RWPE2 (cell line): ENCODE measurements around the gene LDLRAD3.

Experiments
- ATAC-seq: fragments of 200-7000 bp; cut with Tn5 transposase; 3 replicates; pipeline ENCODE4 v1.9.1; 2021; ENCODE audit warnings: low read depth
- DNase-seq: peaks from one replicate; pipeline ENCODE4 v3.0.0-alpha.2; 2020; ENCODE audit warnings: low spot score
- H3K27ac ChIP-seq: fragments of 450-650 bp; 2 replicates; pipeline ENCODE4 v1.5.1; 2017; ENCODE audit warnings: mild to moderate bottlenecking; ENCODE audit not compliant: poor library complexity, severe bottlenecking
- H3K27me3 ChIP-seq: fragments of 250-450 bp; sonication (Bioruptor Pico); 2 replicates; pipeline ENCODE4 v1.5.1; 2021; ENCODE audit warnings: mild to moderate bottlenecking, moderate library complexity; ENCODE audit not compliant: insufficient read depth, poor library complexity, severe bottlenecking
- H3K36me3 ChIP-seq: fragments of 250-450 bp; sonication (Bioruptor Pico); 2 replicates; pipeline ENCODE4 v1.5.1; 2020; ENCODE audit warnings: low read depth, mild to moderate bottlenecking, moderate library complexity
- H3K4me1 ChIP-seq: fragments of 250-450 bp; sonication (Bioruptor Pico); 2 replicates; pipeline ENCODE4 v1.5.1; 2021; ENCODE audit warnings: mild to moderate bottlenecking, moderate library complexity; ENCODE audit not compliant: insufficient read depth, poor library complexity, severe bottlenecking
- H3K4me3 ChIP-seq: fragments of 250-450 bp; sonication (Bioruptor Pico); 2 replicates; pipeline ENCODE4 v1.5.1; 2021; ENCODE audit warnings: mild to moderate bottlenecking, moderate library complexity; ENCODE audit not compliant: severe bottlenecking
- H3K9me3 ChIP-seq: fragments of 250-450 bp; sonication (Bioruptor Pico); 2 replicates; pipeline ENCODE4 v1.5.1; 2021; ENCODE audit warnings: mild to moderate bottlenecking, moderate library complexity; ENCODE audit not compliant: severe bottlenecking
- CTCF ChIP-seq: fragments of 450-650 bp; IDR thresholded peaks from one replicate; pipeline ENCODE4 v1.5.1; 2017; ENCODE audit warnings: mild to moderate bottlenecking, moderate library complexity; ENCODE audit not compliant: poor library complexity, severe bottlenecking

Gene LDLRAD3

GRCh38 chr11:36062796-36063365 is 119.0 kb downstream of the LDLRAD3 start:
- Histone ChIP-seq H3K4me3 (no peak overlapping the region), H3K4me1 (no peaks in the 10 kb centered on the region), H3K36me3 (peaks cover 6% of the 10 kb centered on the region; the same call in 1 of the 2 replicates), H3K27me3 (no peaks in the 10 kb centered on the region), H3K9me3 (peaks cover 3% of the 10 kb centered on the region), H3K27ac (no peak overlapping the region)
- no peak for TF ChIP-seq CTCF
- DNase-seq (no peak), ATAC-seq (no peak)

- DNase-seq (no peak), ATAC-seq (no peak)
- H3K9me3 ChIP-seq: peaks cover 3% of the 10 kb centered on the region
- no peak overlapping the region for H3K27ac ChIP-seq
- peaks cover 13% of the 10 kb centered on the region; the same call in 1 of the 2 replicates for H3K36me3 ChIP-seq
- TF ChIP-seq CTCF: no peak
- no peak overlapping the region for H3K4me3 ChIP-seq
- H3K4me1 ChIP-seq: no peaks in the 10 kb centered on the region
- no peaks in the 10 kb centered on the region for H3K27me3 ChIP-seq
Measured at GRCh38 chr11:36065436-36065835, 121.6 kb downstream of the LDLRAD3 start.

- no peak for DNase-seq
- Histone ChIP-seq H3K9me3 (peaks cover 3% of the 10 kb centered on the region), H3K4me3 (no peak overlapping the region), H3K27ac (no peak overlapping the region), H3K36me3 (peaks cover 13% of the 10 kb centered on the region; the same call in 1 of the 2 replicates), H3K27me3 (no peaks in the 10 kb centered on the region), H3K4me1 (no peaks in the 10 kb centered on the region)
- no peak for TF ChIP-seq CTCF
- no peak for ATAC-seq
Measured at GRCh38 chr11:36066891-36067290, 123.0 kb downstream of the LDLRAD3 start.

- Histone ChIP-seq H3K27me3 (no peaks in the 10 kb centered on the region), H3K27ac (no peak overlapping the region), H3K4me3 (no peak overlapping the region), H3K4me1 (peaks cover 5% of the 10 kb centered on the region), H3K9me3 (peaks cover 3% of the 10 kb centered on the region), H3K36me3 (peaks cover 13% of the 10 kb centered on the region; the same call in 1 of the 2 replicates)
- ATAC-seq (no peak), DNase-seq (no peak)
- peak; percentile 31 for TF ChIP-seq CTCF
Measured at GRCh38 chr11:36069576-36070212, 125.8 kb downstream of the LDLRAD3 start.
